ENCODE data around the gene VDAC2. TPM values are rescaled to one million over a fixed set of nuclear protein-coding genes. Genes with fewer than 3 reads are reported as not detected.

Gene VDAC2
- total and polyA plus RNA-seq, 10 of the 15 experiments (the other 5 are each of a cell fraction or from before 2014, with no cell fraction given) = 73.4 to 294 (median 146) TPM

GRCh38 chr10:75230600-75231038, 20.0 kb downstream of the VDAC2 start (continued):
- TF ChIP-seq USF1 (IDR thresholded peaks at IDR 0.05; ENCODE audit: borderline replicate concordance, extremely low read length, insufficient read depth, low read depth, low read length) = peak; percentile 51
- TF ChIP-seq ATF7 (IDR thresholded peaks at IDR 0.05; ENCODE audit: low read depth) = no peak; the same call in 1 of the 2 replicates
- 0 out of 2 replicates have a peak, but pooled peaks have one; percentile 65 for TF ChIP-seq STAT1 (conservative IDR thresholded peaks at IDR 0.05)
- TF ChIP-seq ZBTB33 (IDR thresholded peaks at IDR 0.05) = no peak
- no peak for TF ChIP-seq BMI1 (IDR thresholded peaks at IDR 0.05; ENCODE audit: borderline replicate concordance)
- no peak for TF ChIP-seq CBFB (IDR thresholded peaks at IDR 0.05; ENCODE audit: low read depth)
- TF ChIP-seq CBX3 (IDR thresholded peaks at IDR 0.05; ENCODE audit: borderline replicate concordance, low read depth) = no peak
- peak; percentile 66 for TF ChIP-seq RAD21 (IDR thresholded peaks at IDR 0.05; ENCODE audit: insufficient read depth, low read depth, low read length)
- no peak for TF ChIP-seq NFIC (IDR thresholded peaks at IDR 0.05; ENCODE audit: low read depth, low read length)
- peak; percentile 81; the same call in 1 of the 2 replicates for TF ChIP-seq SPI1 (IDR thresholded peaks at IDR 0.05; ENCODE audit: borderline replicate concordance, insufficient read depth, low read depth, low read length)
- TF ChIP-seq RCOR1 (conservative IDR thresholded peaks at IDR 0.05; ENCODE audit: low read depth, low read length) = no peak
- no peak for TF ChIP-seq ZNF217 (IDR thresholded peaks at IDR 0.05)
- 0 out of 2 replicates have a peak, but pooled peaks have one; percentile 34 for TF ChIP-seq CBX5 (IDR thresholded peaks at IDR 0.05; ENCODE audit: low read depth)
- no peak for TF ChIP-seq RELA (IDR thresholded peaks at IDR 0.05; ENCODE audit: borderline replicate concordance, partially characterized antibody)
- TF ChIP-seq ETV6 (conservative IDR thresholded peaks at IDR 0.05 in 1 of 2, IDR thresholded peaks at IDR 0.05 in 1 of 2; ENCODE audit: borderline replicate concordance in 1 of 2, low read depth in 1 of 2) = no peak
- TF ChIP-seq POLR2AphosphoS2 (IDR thresholded peaks at IDR 0.05; ENCODE audit: low read depth, low read length) = no peak
- no peak for TF ChIP-seq RBBP5 (conservative IDR thresholded peaks at IDR 0.05)
- TF ChIP-seq PRDM15 (CRISPR knock-in tag; IDR thresholded peaks at IDR 0.05) = no peak
- TF ChIP-seq CHD2 (IDR thresholded peaks at IDR 0.05; ENCODE audit: borderline replicate concordance, low read depth, low read length) = no peak
- peak; percentile 82 for TF ChIP-seq CREB1 (IDR thresholded peaks at IDR 0.05; ENCODE audit: low read depth)
- TF ChIP-seq KAT2A (conservative IDR thresholded peaks at IDR 0.05; ENCODE audit: control insufficient read depth, low read depth, low read length) = no peak
- TF ChIP-seq POLR2A (IDR thresholded peaks at IDR 0.05; ENCODE audit: low read depth, low read length) = 0 out of 2 replicates have a peak, but pooled peaks have one; percentile 19
- no peak for TF ChIP-seq SIN3A (IDR thresholded peaks at IDR 0.05; ENCODE audit: low read depth, low read length)
- no peak for TF ChIP-seq SRF (IDR thresholded peaks at IDR 0.05; ENCODE audit: low read depth in 2 of 2, low read length in 2 of 2)
- TF ChIP-seq RB1 (IDR thresholded peaks at IDR 0.05; ENCODE audit: borderline replicate concordance) = peak; percentile 40; the same call in 1 of the 2 replicates
- no peak for TF ChIP-seq EP300 (IDR thresholded peaks at IDR 0.05; ENCODE audit: borderline replicate concordance in 1 of 2, control insufficient read depth in 1 of 2, low read depth in 2 of 2, low read length in 2 of 2)
